ENCODE results near the gene TFCP2L1. TPM values are rescaled to one million over a fixed set of nuclear protein-coding genes. Genes with fewer than 3 reads are reported as not detected.
"Not testable (repeated sequence)": the region's sequence is repeated elsewhere in the genome, so short reads cannot be mapped to it uniquely, and the experiment has no call there.

TFCP2L1 gene
- total and polyA plus RNA-seq, 2 of the 4 experiments (the other 2 are of a cell fraction), result not detected

GRCh38 chr2:121313701-121314100, 28.7 kb upstream of the TFCP2L1 start:
- BruUV-seq (replicated peaks), result not testable (repeated sequence)
- WGBS, 2 experiments (ENCODE audit: extremely low coverage in 2 of 2, insufficient read length in 1 of 2), result no CpG with 5 or more reads among the region's 15 CpGs
- CTCF ChIA-PET, result interaction anchor here (0.6 kb wide), 1 partner anchor 40 kb away, joined by 4 read pairs; no protein-coding TSS in a partner anchor

More at GRCh38 chr2:121313701-121314100, 28.7 kb upstream of the TFCP2L1 start:
- POLR2A ChIA-PET (ENCODE audit: unreplicated experiment); H4K8ac ChIP-seq (ENCODE audit: low read depth in 2 of 2, low read length in 2 of 2); H3K4me1 ChIP-seq (ENCODE audit: control insufficient read depth, insufficient read depth, low read length); H4K91ac ChIP-seq (ENCODE audit: insufficient read depth, low read depth, low read length); H3K4ac ChIP-seq (ENCODE audit: low read depth, low read length); H3K9me1 ChIP-seq (ENCODE audit: insufficient read depth, low read length); dilution Hi-C loops (cut with HindIII; ENCODE audit: low sequenced_read_pairs, unreplicated experiment); H2AK9ac ChIP-seq (replicated peaks; ENCODE audit: low read depth, low read length, poor library complexity); H2BK5ac ChIP-seq (ENCODE audit: low read depth, low read length, poor library complexity, severe bottlenecking); H3K27ac ChIP-seq (ENCODE audit: insufficient read depth, low read length); ATAC-seq (ENCODE audit: low read depth); H4K20me1 ChIP-seq (ENCODE audit: insufficient read depth, low read length); H3K79me1 ChIP-seq (ENCODE audit: low read depth in 1 of 2, low read length in 2 of 2); H4K5ac ChIP-seq (ENCODE audit: low read depth, low read length); H3K18ac ChIP-seq (ENCODE audit: low read depth, low read length); H3K9me3 ChIP-seq (ENCODE audit: control insufficient read depth, insufficient read depth, low read length); H3K14ac ChIP-seq (replicated peaks; ENCODE audit: low read depth, low read length); H2BK15ac ChIP-seq (ENCODE audit: low read depth, low read length); H2BK20ac ChIP-seq (ENCODE audit: low read depth, low read length); H2AK5ac ChIP-seq (ENCODE audit: low read depth, low read length); H2AFZ ChIP-seq (replicated peaks; ENCODE audit: low read length, poor library complexity); H3K9ac ChIP-seq (ENCODE audit: low read depth, low read length); H3K36me3 ChIP-seq (ENCODE audit: control insufficient read depth, insufficient read depth, low read length); H3K4me3 ChIP-seq (ENCODE audit: insufficient read depth, low read depth, low read length); in situ Hi-C loops (cut with MboI; ENCODE audit: low sequenced_read_pairs); H3K4me2 ChIP-seq (ENCODE audit: low read depth, low read length); H2BK120ac ChIP-seq (ENCODE audit: low read depth, low read length); DNase-seq; H3K56ac ChIP-seq (ENCODE audit: extremely low read depth, insufficient read depth, low read length); H3K23ac ChIP-seq (ENCODE audit: low read depth, low read length): not testable (repeated sequence)
- peaks cover 12% of the 10 kb centered on the region for H3K27me3 ChIP-seq (ENCODE audit: control insufficient read depth, insufficient read depth, low read length)
- intact Hi-C loops (cut with micrococcal nuclease), result loop anchor here (5.0 kb wide), 1 partner anchor 46 kb away; no protein-coding TSS in a partner anchor
